Rectal smooth muscle tissue (tissue), 1 donor: ENCODE measurements around the gene SBDS.
"Not testable (repeated sequence)": the region's sequence is repeated elsewhere in the genome, so short reads cannot be mapped to it uniquely, and the experiment has no call there.

ENCODE experiments used
- H3K27ac ChIP-seq: one replicate; pipeline ENCODE4 v1.7.0; 2013; ENCODE audit warnings: low read depth, low read length, inconsistent platforms
- H3K27me3 ChIP-seq: one replicate; pipeline ENCODE4 v1.7.0; 2013; ENCODE audit warnings: low read length; ENCODE audit not compliant: control insufficient read depth, insufficient read depth
- H3K36me3 ChIP-seq: one replicate; pipeline ENCODE4 v1.7.0; 2013; ENCODE audit warnings: low read length; ENCODE audit not compliant: control insufficient read depth, insufficient read depth
- H3K4me1 ChIP-seq: one replicate; pipeline ENCODE4 v1.7.0; 2013; ENCODE audit warnings: low read length; ENCODE audit not compliant: control insufficient read depth, insufficient read depth
- H3K4me3 ChIP-seq: one replicate; pipeline ENCODE4 v1.7.0; 2013; ENCODE audit warnings: low read length
- H3K9ac ChIP-seq: one replicate; pipeline ENCODE4 v1.7.0; 2013; ENCODE audit warnings: low read length

Gene SBDS

DNA sequence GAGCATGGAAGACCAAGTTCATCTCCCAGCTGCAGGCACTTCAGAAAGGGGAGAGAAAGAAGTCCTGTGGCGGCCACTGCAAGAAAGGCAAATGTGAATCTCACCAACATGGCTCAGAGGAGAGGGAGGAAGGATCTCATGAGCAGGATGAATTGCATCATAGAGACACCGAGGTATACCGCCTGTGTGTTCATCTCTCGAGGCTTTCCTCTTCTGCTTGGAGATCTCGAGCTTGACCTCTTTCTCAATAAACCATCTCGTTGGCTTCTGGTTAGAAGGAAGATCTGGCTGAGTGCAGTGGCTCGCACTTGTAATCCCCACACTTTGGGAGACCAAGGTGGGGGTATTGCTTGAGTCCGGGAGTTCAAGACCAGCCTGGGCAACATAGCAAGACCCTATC is 22.6 kb upstream of the SBDS start:
- not testable (repeated sequence) for H3K4me1 ChIP-seq, H3K27ac ChIP-seq, H3K4me3 ChIP-seq, H3K27me3 ChIP-seq, H3K9ac ChIP-seq
- H3K36me3 ChIP-seq = peaks cover 14% of the 10 kb centered on the region

DNA sequence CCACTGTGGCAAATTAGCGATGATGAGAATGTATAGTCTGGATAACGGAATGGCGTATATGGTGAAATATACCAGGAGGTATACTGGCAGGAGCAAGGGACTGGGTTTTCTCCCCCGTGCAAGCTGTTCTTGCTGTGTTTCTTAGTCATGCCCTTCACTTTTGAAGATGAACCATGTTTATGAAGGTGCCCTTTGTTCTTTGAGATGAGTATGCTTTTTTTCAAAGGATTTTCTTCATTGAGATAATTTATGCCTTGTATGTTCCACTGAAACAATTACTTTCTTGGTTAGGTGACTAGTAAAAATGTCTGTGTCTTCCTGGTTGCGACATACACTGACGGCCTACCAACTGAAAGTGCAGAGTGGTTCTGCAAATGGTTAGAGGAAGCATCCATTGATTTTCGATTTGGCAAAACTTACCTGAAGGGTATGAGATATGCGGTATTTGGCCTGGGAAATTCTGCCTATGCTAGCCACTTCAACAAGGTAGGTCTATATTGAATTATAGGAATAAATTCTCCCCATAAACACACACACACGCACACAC is 18.8 kb upstream of the SBDS start:
- not testable (repeated sequence) for H3K27me3 ChIP-seq, H3K9ac ChIP-seq, H3K4me1 ChIP-seq, H3K36me3 ChIP-seq, H3K27ac ChIP-seq, H3K4me3 ChIP-seq

DNA sequence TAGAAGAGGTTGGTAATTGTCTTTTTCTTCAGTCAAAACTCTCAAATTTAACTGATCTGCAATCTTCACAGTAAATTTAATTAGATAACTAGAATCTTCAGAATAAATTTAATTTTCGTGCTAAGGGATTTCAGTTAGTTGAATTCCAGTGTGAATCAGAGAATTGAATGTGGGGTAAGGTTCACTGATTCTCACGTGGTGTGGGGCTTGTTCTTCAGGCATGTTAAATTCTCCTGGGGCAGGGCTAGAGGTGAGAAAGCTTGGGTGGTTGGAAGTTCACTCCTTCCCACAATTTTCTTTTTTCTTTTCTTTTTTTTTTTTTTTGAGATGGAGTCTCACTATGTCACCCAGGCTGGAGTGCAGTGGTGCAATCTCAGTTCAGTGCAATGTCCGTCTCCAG is 14.3 kb upstream of the SBDS start:
- not testable (repeated sequence) for H3K27me3 ChIP-seq, H3K4me1 ChIP-seq, H3K27ac ChIP-seq, H3K4me3 ChIP-seq, H3K36me3 ChIP-seq, H3K9ac ChIP-seq

GRCh38 chr7:67008260-67008659 is 12.9 kb upstream of the SBDS start:
- Histone ChIP-seq H3K4me1 (no peaks in the 10 kb centered on the region), H3K4me3 (no peak overlapping the region), H3K27me3 (no peaks in the 10 kb centered on the region), H3K27ac (no peak overlapping the region), H3K9ac (no peak overlapping the region), H3K36me3 (no peaks in the 10 kb centered on the region)

DNA sequence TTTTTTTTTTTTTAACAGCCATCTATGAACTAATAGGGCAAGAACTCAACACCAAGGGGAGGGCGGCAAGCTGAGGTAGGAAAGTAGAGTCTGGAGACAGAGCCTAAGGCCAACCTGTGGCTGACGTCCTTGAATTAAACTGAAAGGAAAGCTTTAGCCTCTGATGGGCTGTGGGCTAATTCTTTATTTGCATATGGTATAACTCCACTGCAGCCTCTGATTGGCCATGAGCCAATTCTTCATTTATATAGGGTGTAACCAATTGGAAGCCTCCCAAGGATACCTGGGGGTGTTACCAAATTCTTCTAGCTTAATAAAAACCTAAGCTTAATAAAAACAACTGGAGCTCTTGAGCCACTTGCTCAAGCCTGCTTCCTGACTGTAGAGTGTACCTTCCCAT is 11.6 kb upstream of the SBDS start:
- Histone ChIP-seq H3K27ac (no peak overlapping the region), H3K9ac (no peak overlapping the region), H3K36me3 (no peaks in the 10 kb centered on the region), H3K4me3 (no peak overlapping the region), H3K4me1 (no peaks in the 10 kb centered on the region), H3K27me3 (no peaks in the 10 kb centered on the region)

DNA sequence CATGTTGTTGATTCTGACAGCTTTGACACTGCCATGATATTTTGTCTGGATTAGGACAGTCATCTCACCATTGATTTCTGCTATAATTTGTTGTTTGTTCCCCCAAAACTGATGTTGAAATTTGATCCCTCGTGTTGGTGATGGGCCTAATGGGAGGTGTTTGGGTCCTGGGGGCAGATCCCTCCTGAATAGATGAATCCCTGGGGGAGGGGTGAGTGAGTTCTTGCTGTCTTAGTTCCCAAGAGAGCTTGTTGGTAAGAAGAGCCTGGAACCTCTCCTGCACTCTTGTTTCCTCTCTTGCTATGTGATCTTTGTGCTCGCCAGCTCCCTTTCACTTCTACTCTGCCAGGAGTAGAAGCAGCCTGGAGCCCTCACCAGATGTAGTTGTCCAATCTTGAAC is 8.8 kb upstream of the SBDS start:
- H3K9ac ChIP-seq, H3K4me1 ChIP-seq, H3K36me3 ChIP-seq, H3K27ac ChIP-seq, H3K4me3 ChIP-seq, H3K27me3 ChIP-seq: not testable (repeated sequence)

DNA sequence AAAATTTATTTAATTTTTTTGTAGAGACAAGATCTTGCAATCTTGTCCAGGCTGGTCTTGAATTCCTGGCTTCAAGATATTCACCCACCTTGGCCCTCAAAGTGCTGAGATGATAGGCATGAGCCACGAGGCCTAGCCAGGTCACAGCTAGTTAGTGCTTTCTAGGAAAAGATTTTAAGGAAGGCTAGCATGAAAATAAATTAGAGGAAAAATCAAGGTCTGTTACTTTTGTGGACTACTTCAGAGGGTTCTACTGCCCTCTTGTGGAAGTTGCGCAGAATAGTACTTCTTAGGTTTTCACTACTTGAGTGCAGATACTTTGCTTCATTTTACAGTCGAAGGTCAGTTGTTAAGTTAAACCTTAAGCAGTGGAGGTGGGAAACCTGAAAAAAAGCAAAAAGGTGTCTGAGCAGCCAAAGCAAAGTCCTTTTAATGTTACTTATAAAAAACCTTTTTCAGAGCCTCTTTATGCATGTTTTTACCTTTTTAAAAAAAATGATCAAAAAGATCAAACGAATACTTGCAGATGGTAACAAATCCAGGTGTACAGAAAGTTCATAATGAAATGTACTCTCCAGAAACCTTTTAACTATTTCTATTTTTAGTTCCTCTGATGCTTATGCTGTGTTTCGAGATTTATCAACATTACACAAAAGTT is 5.3 kb upstream of the SBDS start:
- not testable (repeated sequence) for H3K27me3 ChIP-seq, H3K4me1 ChIP-seq, H3K36me3 ChIP-seq, H3K27ac ChIP-seq, H3K4me3 ChIP-seq, H3K9ac ChIP-seq

DNA sequence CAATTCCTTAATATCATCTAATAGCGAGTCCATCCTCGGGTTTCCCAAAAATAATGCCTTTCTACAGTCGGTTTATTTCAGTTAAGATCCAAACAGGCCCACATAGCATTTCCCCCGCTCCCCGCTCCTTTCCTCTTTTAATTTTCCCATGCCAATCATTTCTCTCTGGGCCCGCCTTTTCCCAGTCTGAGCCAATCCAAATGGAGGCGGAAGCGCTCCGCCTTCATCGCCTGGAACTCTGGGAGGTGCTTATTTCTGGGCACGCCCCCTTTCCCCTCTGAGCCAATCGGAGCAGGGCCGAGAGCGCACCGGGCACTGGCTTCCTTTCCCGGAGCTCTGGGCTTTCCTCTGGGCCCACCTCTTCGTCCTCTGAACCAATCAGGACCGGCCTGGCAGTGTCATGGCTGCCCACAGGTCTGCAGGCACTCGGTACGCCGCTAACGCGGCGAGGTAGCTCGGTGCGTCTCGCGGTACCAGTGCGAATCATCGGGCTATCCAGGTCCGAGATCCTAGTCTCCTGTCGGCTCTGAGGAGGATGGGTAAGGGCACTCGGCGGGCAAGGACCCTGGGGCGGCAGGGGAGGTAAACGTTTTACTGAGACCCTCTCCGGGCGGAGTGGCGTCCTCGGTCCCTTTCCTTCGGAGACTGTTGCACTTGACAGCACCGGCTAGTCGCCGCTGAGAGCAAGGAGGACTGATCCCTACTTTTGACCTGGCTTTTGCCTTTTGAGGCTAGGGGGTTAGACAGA is 1.2 kb upstream of the SBDS start, which contains the start of gene TYW1:
Gene TYW1, plus strand, starts transcription at position 390 of the 748 bp plus-strand sequence. Its CDS starts 146 bp downstream, at position 536.
- Histone ChIP-seq H3K9ac (peak within 1 kb of the TSS; percentile 66), H3K4me3 (peak within 1 kb of the TSS; percentile 88), H3K27ac (peak within 1 kb of the TSS; percentile 77)
- H3K27me3 ChIP-seq, H3K36me3 ChIP-seq, H3K4me1 ChIP-seq: not testable (repeated sequence)

GRCh38 chr7:66994691-66995049 is 716 bp downstream of the SBDS start:
- not testable (repeated sequence) for H3K27me3 ChIP-seq, H3K36me3 ChIP-seq, H3K4me1 ChIP-seq
- Histone ChIP-seq H3K4me3 (peak overlapping the region; percentile 73), H3K27ac (peak overlapping the region; percentile 99), H3K9ac (peak overlapping the region; percentile 98)

DNA sequence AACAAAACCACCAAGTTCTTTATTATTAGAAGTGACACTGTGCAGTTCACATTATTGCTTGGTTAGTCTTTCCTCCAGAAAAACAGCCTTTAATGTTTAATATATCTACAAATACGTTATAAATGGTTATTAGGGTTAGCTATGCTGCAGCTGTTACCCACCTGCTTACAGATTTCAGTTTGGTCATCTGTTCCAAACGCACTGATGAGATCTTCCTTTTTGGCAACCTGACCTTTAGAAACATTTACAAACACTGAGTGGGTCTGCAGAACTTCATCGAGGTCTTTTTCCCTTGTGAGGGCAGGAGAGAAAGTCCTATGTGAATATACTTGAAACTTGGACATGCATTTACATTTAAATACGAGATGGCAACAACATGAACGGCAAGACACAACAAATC is 1.3 kb downstream of the SBDS start:
- not testable (repeated sequence) for H3K9ac ChIP-seq, H3K27me3 ChIP-seq, H3K36me3 ChIP-seq, H3K4me1 ChIP-seq
- H3K27ac ChIP-seq = peak overlapping the region; percentile 99
- H3K4me3 ChIP-seq = peak overlapping the region; percentile 73

GRCh38 chr7:66989552-66989951 is 5.8 kb downstream of the SBDS start:
- H3K36me3 ChIP-seq, H3K4me1 ChIP-seq, H3K27ac ChIP-seq, H3K9ac ChIP-seq, H3K27me3 ChIP-seq, H3K4me3 ChIP-seq: not testable (repeated sequence)

- not testable (repeated sequence) for H3K4me1 ChIP-seq, H3K4me3 ChIP-seq, H3K36me3 ChIP-seq, H3K9ac ChIP-seq, H3K27ac ChIP-seq, H3K27me3 ChIP-seq
Observed at GRCh38 chr7:66980336-66980735, 15.1 kb downstream of the SBDS start.

GRCh38 chr7:66979013-66979412 is 16.4 kb downstream of the SBDS start:
- H3K4me1 ChIP-seq, H3K9ac ChIP-seq, H3K27ac ChIP-seq, H3K27me3 ChIP-seq, H3K36me3 ChIP-seq, H3K4me3 ChIP-seq: not testable (repeated sequence)
